A549 (cell line): Measurements from ENCODE around the gene XPR1. TPM values are rescaled to one million over a fixed set of nuclear protein-coding genes. Genes with fewer than 3 reads are reported as not detected.

Experiments used
- ATAC-seq, 2 experiments: fragments of 200-7000 bp in 1 of 2; fragments of >200 bp in 1 of 2; cut with Nextera tagmentation in 1 of 2; cut with Tn5 transposase in 1 of 2; 3 replicates each; pipeline versions ENCODE4 v1.8.0 to v1.9.1; 2018 to 2020; ENCODE audit warnings: mild to moderate bottlenecking in 1 of 2, moderate library complexity in 1 of 2
- CTCF ChIA-PET: fragments of 300-600 bp; sonication (Branson Sonifier 250); formaldehyde crosslinking; extraction: SDS; loops from one replicate; lab custom pipeline; 2021; ENCODE audit warnings: antibody characterized with exemption, inconsistent platforms; lab: Yijun Ruan, JAX
- POLR2A ChIA-PET: fragments of 350-600 bp; formaldehyde crosslinking; extraction: SDS; loops from one replicate; lab custom pipeline; 2021; ENCODE audit warnings: antibody characterized with exemption, inconsistent platforms; lab: Yijun Ruan, JAX
- DNase-seq, 2 experiments: peaks; one replicate each; pipeline versions ENCODE4 v3.0.0 to v3.0.0-alpha.2; 2011 to 2016; ENCODE audit warnings: low read depth in 1 of 2, low spot score in 1 of 2
- FAIRE-seq: peaks from 2 replicates; lab custom pipeline; 2011; peaks lifted over from hg19 to GRCh38; lab: Jason Lieb, UNC
- H3K27ac ChIP-seq, 2 experiments: fragments of >200 bp; sonication (Bioruptor Twin); formaldehyde crosslinking; 3 replicates each; pipeline ENCODE4 v1.5.1; 2016 to 2017
- H3K4me1 ChIP-seq: fragments of >200 bp; sonication (Bioruptor Twin); formaldehyde crosslinking; 3 replicates; pipeline ENCODE4 v1.6.1; 2016
- H3K4me2 ChIP-seq: fragments of >200 bp; sonication (Bioruptor Twin); formaldehyde crosslinking; 3 replicates; pipeline ENCODE4 v1.6.1; 2016
- H3K4me3 ChIP-seq: fragments of >200 bp; sonication (Bioruptor Twin); formaldehyde crosslinking; 3 replicates; pipeline ENCODE4 v1.5.1; 2016
- H3K9me3 ChIP-seq: fragments of >200 bp; sonication (Bioruptor Twin); formaldehyde crosslinking; 3 replicates; pipeline ENCODE4 v1.6.1; 2016
- CBX2 ChIP-seq: fragments of 200-600 bp; sonication (generic); IDR thresholded peaks from 2 replicates; pipeline ENCODE4 v1.6.1; 2016; ENCODE audit warnings: low read depth, mild to moderate bottlenecking, borderline replicate concordance
- CBX8 ChIP-seq: fragments of 200-600 bp; sonication (generic); IDR thresholded peaks from 2 replicates; pipeline ENCODE4 v1.6.1; 2016
- CEBPB ChIP-seq, 2 experiments: fragments of >200 bp in 1 of 2; sonication (Bioruptor Twin) in 1 of 2; formaldehyde crosslinking in 1 of 2; IDR thresholded peaks; 2 replicates each; pipeline ENCODE4 v1.6.1; 2012 to 2016
- CHD2 ChIP-seq: fragments of 150-350 bp; IDR thresholded peaks from 2 replicates; pipeline ENCODE4 v1.6.1; 2014; ENCODE audit warnings: low read length; ENCODE audit not compliant: partially characterized antibody
- EHF ChIP-seq: fragments of 250-450 bp; sonication (Bioruptor Pico); IDR thresholded peaks from 2 replicates; pipeline ENCODE4 v1.5.0; 2020; ENCODE audit warnings: mild to moderate bottlenecking
- FOXS1 ChIP-seq: fragments of 250-450 bp; sonication (Bioruptor Pico); IDR thresholded peaks from 2 replicates; pipeline ENCODE4 v1.5.0; 2020; ENCODE audit warnings: mild to moderate bottlenecking, moderate library complexity
- GATA3 ChIP-seq: IDR thresholded peaks from 2 replicates; pipeline ENCODE4 v1.6.1; 2012; ENCODE audit warnings: borderline replicate concordance
- HOXA7 ChIP-seq: fragments of 250-450 bp; sonication (Bioruptor Pico); IDR thresholded peaks from 2 replicates; pipeline ENCODE4 v1.5.0; 2020; ENCODE audit warnings: mild to moderate bottlenecking, moderate library complexity
- MYC ChIP-seq: IDR thresholded peaks from 2 replicates; pipeline ENCODE4 v1.6.1; 2012; ENCODE audit warnings: mild to moderate bottlenecking, inconsistent platforms, low read length, improper control_type of control experiment, borderline replicate concordance
- NFE2L2 ChIP-seq: fragments of 150-350 bp; conservative IDR thresholded peaks from 2 replicates; pipeline ENCODE4 v1.6.1; 2014; ENCODE audit warnings: low read length
- RARB ChIP-seq: fragments of 250-450 bp; sonication (Bioruptor Pico); IDR thresholded peaks from 2 replicates; pipeline ENCODE4 v1.8.0; 2021; ENCODE audit warnings: mild to moderate bottlenecking, moderate library complexity
- SREBF2 ChIP-seq: fragments of 450-650 bp; IDR thresholded peaks from 2 replicates; pipeline ENCODE4 v1.6.1; 2014; ENCODE audit warnings: mild to moderate bottlenecking, moderate library complexity
- TP53 ChIP-seq: fragments of 250-450 bp; sonication (Bioruptor Pico); IDR thresholded peaks from 2 replicates; pipeline ENCODE4 v1.5.0; 2021; ENCODE audit warnings: mild to moderate bottlenecking, moderate library complexity
- WGBS: methylation state at CpG from one replicate; pipeline ENCODE4 v1.1.6; 2017; ENCODE audit errors: missing lambda C conversion rate; 5-methylcytosine and 5-hydroxymethylcytosine counted together
- polyA plus RNA-seq, 4 experiments: library from polyadenylated mRNA; depleted of rRNA in 3 of 4; stranded (reverse); fragments of >200 nt; fragmentation: RNase III in 1 of 4; extraction: RNeasy Plus Mini Kit Qiagen cat#74134 plus additional on column Dnase treatment in 1 of 4; gene quantifications; 2 replicates in 3 of 4; 3 replicates in 1 of 4; pipeline ENCODE4 v1.2.3, GENCODE V29; 2011 to 2017
- TF ChIP-seq, protein P1 (sequence below): fragments of 450-650 bp; IDR thresholded peaks from 2 replicates; pipeline ENCODE4 v1.6.1; 2014; ENCODE audit warnings: antibody characterized with exemption
- TF ChIP-seq, protein P2 (sequence below): fragments of 250-450 bp; sonication (Bioruptor Pico); IDR thresholded peaks from 2 replicates; pipeline ENCODE4 v1.5.0; 2020; ENCODE audit warnings: low read depth, mild to moderate bottlenecking, moderate library complexity
- TF ChIP-seq, protein P3 (sequence below): fragments of >200 bp; sonication (Bioruptor Twin); formaldehyde crosslinking; IDR thresholded peaks from 3 replicates; pipeline ENCODE4 v1.5.1; 2016

The XPR1 gene
- polyA plus RNA-seq, 2 of the 4 experiments (the other 2 are of a cell fraction): 37.5 to 86.1 TPM

DNA sequence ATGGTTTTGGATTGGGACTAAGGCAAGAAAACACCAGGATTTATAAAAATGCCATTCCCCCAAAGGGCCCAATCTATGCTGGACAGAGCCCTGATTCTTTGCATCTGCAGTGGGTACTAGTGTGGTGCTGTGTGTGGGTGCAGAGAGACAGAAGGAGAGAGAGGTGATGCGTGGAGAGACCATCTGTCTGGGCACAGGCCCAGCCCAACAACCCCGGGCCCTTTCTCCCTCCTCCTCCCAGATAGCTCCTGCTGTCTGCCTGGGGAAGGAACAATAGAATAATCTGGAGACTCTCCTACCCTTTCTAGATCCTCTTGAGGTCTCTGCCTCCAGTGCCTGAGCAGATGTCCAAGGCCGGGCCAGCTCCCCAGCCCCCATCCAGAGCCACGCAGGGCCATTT lies 296.0 kb downstream of the XPR1 start:
- Histone ChIP-seq H3K4me3 (no peak overlapping the region), H3K4me1 (no peaks in the 10 kb centered on the region), H3K9me3 (no peaks in the 10 kb centered on the region), H3K4me2 (no peak overlapping the region), H3K27ac (no peak overlapping the region)
- POLR2A ChIA-PET: no interaction called here
- CTCF ChIA-PET: interaction anchor here (0.6 kb wide), 1 partner anchor 46 kb away, joined by 3 read pairs; no protein-coding TSS in a partner anchor
- no peak for TF ChIP-seq HOXA7 (CRISPR knock-in tag)
- FAIRE-seq: no peak
- 66% methylated on average over 4 of the region's 4 CpGs for WGBS
- no peak for ATAC-seq
- DNase-seq: no peak

DNA sequence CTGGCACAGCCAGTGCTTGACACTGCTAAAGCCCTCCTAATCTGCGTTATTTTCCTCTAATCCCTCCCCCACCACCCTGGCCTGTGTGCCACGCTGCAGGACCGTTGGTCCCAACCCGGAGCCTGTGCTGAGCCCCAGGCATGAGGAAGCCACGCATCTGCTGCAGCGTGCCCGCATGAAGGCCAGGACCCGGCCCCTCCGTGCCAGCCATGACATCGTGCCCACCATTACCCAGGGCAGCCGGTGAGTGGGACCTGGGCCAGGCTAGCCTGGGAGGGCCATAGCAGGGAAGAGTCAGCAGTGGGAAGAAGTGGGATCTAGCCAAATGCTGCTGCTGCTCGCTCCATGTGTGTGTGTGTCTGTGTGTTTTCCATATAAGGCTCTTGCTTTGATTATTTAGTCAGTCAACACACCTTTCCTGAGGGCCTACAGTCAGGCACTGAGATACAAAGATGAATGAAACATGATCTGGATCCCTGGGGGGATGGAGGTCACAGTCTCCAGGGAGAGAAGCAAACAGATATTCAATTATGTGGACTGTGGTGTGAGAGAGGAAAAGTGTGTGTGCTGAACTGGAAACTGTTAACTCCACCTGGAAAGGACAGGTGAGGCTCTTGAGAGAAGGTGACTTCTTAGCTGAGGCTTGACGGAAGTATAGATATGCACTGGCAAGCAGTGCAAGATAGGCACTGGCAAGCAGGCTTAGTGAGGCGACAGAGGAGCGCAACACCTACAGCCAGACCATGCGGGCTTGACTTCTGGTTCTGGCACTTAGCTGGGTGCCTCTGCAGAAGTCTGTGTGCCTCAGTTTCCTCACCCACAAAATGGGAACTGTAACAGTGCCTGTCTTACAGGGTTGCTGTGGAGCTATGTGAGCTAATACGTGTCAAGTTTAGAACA lies 296.8 kb downstream of the XPR1 start:
- FAIRE-seq (no peak), DNase-seq (no peak), ATAC-seq (no peak)
- H3K4me2 ChIP-seq: no peak overlapping the region
- no peaks in the 10 kb centered on the region for H3K9me3 ChIP-seq
- no peak overlapping the region for H3K27ac ChIP-seq
- ChIA-PET POLR2A (no interaction called here), CTCF (interaction anchor here (0.6 to 0.9 kb wide), 2 partner anchors 11 to 46 kb away, joined by 3 read pairs; no protein-coding TSS in a partner anchor)
- no peaks in the 10 kb centered on the region for H3K4me1 ChIP-seq
- TF ChIP-seq, protein P1, sequence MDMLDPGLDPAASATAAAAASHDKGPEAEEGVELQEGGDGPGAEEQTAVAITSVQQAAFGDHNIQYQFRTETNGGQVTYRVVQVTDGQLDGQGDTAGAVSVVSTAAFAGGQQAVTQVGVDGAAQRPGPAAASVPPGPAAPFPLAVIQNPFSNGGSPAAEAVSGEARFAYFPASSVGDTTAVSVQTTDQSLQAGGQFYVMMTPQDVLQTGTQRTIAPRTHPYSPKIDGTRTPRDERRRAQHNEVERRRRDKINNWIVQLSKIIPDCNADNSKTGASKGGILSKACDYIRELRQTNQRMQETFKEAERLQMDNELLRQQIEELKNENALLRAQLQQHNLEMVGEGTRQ: no peak
- no peak for TF ChIP-seq CEBPB (IDR thresholded peaks at IDR 0.05)
- TF ChIP-seq, protein P2, sequence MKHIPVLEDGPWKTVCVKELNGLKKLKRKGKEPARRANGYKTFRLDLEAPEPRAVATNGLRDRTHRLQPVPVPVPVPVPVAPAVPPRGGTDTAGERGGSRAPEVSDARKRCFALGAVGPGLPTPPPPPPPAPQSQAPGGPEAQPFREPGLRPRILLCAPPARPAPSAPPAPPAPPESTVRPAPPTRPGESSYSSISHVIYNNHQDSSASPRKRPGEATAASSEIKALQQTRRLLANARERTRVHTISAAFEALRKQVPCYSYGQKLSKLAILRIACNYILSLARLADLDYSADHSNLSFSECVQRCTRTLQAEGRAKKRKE: no peak
- TF ChIP-seq, protein P3, sequence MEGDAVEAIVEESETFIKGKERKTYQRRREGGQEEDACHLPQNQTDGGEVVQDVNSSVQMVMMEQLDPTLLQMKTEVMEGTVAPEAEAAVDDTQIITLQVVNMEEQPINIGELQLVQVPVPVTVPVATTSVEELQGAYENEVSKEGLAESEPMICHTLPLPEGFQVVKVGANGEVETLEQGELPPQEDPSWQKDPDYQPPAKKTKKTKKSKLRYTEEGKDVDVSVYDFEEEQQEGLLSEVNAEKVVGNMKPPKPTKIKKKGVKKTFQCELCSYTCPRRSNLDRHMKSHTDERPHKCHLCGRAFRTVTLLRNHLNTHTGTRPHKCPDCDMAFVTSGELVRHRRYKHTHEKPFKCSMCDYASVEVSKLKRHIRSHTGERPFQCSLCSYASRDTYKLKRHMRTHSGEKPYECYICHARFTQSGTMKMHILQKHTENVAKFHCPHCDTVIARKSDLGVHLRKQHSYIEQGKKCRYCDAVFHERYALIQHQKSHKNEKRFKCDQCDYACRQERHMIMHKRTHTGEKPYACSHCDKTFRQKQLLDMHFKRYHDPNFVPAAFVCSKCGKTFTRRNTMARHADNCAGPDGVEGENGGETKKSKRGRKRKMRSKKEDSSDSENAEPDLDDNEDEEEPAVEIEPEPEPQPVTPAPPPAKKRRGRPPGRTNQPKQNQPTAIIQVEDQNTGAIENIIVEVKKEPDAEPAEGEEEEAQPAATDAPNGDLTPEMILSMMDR: no peak
- TF ChIP-seq FOXS1 (CRISPR knock-in tag): no peak
- no peak for TF ChIP-seq CBX2
- no peak overlapping the region for H3K4me3 ChIP-seq
- WGBS: 82% methylated on average over 13 of the region's 17 CpGs

DNA sequence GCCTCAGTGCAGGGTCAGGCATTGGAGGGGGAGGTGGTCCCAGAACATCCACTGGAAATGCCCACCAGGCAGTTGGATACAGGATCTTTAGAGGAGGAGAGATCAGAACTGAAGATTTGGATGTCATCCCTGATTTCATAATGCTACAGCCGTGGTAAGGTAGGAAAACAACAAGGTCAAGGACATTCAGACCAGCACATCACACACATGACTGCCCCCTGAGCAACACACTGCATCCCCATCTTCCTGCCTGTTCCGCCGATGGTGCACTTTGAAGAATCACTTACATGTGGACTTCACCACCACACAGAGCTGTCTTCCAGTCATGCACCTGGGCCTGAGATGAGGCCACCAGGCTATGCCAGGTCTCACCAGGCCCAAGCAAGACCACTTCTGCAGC lies 297.6 kb downstream of the XPR1 start:
- ChIA-PET POLR2A (no interaction called here), CTCF (interaction anchor here (0.9 kb wide), 1 partner anchor 12 kb away, joined by 3 read pairs; no protein-coding TSS in a partner anchor)
- no peak overlapping the region for H3K27ac ChIP-seq
- no peak for TF ChIP-seq HOXA7 (CRISPR knock-in tag)
- TF ChIP-seq CBX8: no peak
- no peak for TF ChIP-seq RARB (CRISPR knock-in tag)
- TF ChIP-seq EHF: no peak
- TF ChIP-seq TP53 (CRISPR knock-in tag): no peak
- TF ChIP-seq FOXS1 (CRISPR knock-in tag): no peak
- TF ChIP-seq CBX2: no peak
- TF ChIP-seq GATA3: no peak
- TF ChIP-seq NFE2L2: no peak
- TF ChIP-seq, protein P3: no peak
- no peak for TF ChIP-seq SREBF2
- TF ChIP-seq MYC: no peak
- no peak for TF ChIP-seq CHD2
- no peak for DNase-seq
- no peaks in the 10 kb centered on the region for H3K4me1 ChIP-seq
- ATAC-seq: no peak
- no peaks in the 10 kb centered on the region for H3K9me3 ChIP-seq
- no peak overlapping the region for H3K4me2 ChIP-seq
- 67% methylated on average over 3 of the region's 3 CpGs for WGBS
- H3K4me3 ChIP-seq: no peak overlapping the region
- FAIRE-seq: no peak
